Bone marrow (tissue), 2 donors: ENCODE measurements around the gene XAGE5.
"Not testable (repeated sequence)": the region's sequence is repeated elsewhere in the genome, so short reads cannot be mapped to it uniquely, and the experiment has no call there.

ENCODE experiments used
- DNase-seq, 2 donors: peaks; one replicate each; lab custom pipeline; 2025; lab: John Stamatoyannopoulos, UW

XAGE5 gene, protein sequence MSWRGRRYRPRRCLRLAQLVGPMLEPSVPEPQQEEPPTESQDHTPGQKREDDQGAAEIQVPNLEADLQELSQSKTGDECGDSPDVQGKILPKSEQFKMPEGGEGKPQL

DNA sequence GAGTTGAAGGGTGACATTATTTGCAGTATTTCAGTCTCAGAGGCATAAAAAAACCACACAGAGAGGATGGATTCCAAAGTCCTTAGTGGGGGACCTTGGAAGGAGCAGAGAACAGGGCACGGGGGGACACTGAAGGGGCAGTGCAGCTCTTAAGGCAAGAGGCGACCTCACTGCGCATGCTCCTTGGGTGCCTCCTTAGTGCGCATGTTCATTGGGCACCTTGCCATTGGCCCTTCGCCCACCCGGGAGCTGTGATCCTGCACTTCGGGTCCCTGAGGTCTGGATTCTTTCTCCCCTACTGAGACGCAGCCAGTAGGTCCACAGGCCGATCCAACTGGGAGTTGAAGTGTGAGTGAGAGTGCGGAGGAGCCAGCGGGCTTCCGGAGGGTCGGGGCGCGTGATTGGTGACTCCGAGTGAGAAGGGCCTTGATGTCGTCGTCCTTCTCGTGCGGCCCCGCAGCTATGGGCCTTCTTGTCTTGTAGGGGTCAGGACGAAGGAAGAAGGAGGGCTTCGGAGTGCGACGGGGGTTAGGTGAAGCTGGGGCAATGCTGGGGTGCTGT is at the start of gene XAGE5:
Gene XAGE5 (plus strand): TSS at position 223 of the 561 bp plus-strand sequence. CDS start 1,280 bp downstream, outside the sequence.
- DNase-seq, result no peak

DNA sequence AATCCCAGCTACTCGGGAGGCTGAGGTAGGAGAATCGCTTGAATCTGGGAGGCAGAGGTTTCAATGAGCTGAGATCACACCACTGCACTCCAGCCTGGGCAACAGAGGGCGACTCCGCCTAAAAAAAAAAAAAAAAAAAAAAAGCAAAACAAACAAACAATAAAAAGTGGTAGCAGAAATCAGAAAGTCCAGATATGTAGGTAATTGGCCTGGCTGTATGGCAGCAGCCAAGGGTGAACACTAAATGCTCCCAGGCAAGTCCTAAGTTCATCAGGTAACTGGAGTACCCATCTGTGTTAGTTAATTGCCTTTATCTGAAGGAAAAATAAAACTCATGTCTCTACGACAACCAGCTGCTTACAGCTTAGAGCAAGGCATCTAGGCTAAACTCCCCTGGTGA is 45.1 kb upstream of the XAGE5 start:
- not testable (repeated sequence) for DNase-seq

DNA sequence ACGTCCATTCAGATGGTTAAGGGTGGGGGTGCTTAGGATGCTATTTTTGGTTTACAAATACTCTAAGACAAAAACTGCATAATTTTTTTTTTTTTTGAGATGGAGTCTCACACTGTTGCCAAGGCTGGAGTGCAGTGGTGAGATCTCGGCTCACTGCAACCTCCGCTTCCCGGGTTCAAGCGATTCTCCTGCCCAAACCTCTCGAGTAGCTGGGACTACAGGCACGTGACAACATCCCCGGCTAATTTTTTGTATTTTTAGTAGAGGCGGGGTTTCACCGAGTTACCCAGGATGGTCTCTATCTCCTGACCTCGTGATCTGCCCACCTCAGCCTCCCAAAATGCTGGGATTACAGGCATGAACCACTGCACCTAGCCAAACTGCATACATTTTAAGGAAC is 37.6 kb upstream of the XAGE5 start:
- DNase-seq, result not testable (repeated sequence)

DNA sequence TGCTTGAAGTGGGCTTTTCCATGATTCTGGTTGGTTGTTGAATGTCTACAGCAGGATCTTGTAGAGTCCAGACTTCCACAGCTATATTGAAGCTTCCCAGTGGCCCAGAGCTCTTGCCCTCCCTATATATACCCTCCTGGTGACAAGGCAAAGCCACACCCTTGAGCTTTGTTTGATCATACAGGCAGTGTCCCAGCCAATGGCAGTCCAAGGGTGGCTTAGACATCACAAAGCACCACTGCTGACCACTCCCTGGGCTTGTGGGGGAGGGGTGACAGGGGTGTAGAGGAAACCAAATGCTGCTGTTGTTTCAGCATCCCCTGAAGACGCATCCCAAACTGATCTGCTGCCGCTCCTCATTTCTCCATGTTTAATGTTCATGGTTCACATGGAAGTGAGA is 13.8 kb upstream of the XAGE5 start, which contains the start of gene SPANXN5:
Gene SPANXN5 (minus strand): TSS at position 101 of the 400 bp plus-strand sequence. CDS start 79 bp downstream, at position 22.
- DNase-seq, result not testable (repeated sequence)

DNA sequence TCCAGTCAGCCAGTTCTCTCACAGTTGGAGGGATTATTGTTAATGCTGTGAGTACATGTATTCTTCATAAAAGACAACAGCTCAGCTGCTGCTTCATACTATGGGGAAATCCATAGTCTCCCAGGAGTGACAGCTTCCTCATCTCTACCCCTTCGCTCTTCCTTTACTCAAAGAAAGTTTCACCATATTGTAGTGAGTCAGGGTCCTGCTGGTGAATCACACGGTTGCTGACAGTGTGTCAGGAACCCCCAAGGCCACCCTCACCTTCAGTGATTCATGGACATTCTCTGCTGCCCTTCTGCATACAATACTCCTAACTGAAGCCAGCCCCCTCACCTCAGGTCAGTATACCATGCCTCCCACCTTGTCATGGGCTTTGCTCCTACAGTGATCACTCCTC is 6.2 kb upstream of the XAGE5 start:
- DNase-seq, result not testable (repeated sequence)

DNA sequence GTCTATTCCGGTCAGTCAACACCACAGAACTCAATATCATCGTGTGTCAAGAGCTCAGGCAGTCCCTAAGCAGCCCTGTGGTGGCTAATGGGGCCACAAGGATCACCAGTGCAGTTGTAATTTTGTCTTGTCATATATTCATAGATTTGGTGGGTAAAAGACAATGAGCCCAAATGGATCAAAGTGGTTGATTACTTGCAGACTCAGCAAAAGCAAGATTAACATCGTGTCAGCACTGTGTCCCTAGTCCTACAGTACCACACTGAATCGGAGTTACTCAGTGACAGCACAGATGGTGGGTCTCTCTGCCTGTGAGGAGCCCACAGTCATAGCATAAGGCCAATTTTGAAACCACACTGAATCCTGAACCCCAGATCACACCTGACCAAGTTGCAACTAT is 8.7 kb downstream of the XAGE5 start:
- no peak for DNase-seq

DNA sequence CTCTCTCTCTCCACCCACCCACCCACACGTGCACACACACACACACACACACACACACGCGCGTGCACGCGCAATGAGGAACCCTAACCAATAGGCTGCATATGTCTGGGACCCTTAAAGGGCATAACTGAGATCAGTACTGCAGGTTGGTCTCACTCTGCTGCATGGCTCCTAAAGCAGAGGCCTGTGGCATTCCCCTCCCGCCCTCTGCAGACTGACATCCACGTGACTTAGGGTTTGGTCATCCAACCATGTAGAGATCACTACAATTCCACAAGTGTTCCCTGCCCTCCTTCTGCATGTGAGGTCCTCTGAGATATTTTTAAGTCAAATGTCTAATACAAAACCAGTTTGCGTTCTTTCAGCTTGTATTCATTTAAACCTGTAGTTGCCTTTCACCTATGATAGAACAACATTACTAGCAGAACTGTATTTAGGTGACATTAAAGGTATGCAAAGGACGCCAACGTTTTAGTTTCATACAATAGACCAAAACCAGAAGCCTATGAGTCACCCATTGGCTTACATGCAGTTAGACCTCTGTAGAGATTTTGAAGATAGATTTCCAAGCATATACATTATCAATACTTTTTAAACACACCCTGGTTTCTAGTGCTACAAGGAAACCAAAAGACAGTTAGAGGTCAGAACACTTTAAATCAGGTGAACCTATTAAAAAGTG is 10.1 kb downstream of the XAGE5 start:
- no peak for DNase-seq

DNA sequence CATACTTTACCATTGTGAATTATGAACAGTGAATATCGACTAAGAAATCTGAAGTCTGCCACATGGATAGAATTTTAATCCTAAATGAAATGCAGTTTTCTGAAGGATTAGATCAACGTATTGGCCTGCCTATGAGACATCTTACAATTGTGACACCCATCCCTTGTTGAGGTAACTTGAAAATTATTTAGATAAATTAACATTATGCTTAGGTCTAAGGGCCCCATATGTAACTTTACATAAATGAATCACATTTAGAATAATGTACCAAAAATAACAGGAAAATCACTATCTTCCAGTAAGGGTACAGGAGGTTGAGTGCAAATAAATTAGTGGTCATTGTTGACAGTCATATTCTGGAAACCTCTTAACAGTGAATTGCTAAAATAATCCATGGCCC is 13.5 kb downstream of the XAGE5 start:
- DNase-seq, result no peak

DNA sequence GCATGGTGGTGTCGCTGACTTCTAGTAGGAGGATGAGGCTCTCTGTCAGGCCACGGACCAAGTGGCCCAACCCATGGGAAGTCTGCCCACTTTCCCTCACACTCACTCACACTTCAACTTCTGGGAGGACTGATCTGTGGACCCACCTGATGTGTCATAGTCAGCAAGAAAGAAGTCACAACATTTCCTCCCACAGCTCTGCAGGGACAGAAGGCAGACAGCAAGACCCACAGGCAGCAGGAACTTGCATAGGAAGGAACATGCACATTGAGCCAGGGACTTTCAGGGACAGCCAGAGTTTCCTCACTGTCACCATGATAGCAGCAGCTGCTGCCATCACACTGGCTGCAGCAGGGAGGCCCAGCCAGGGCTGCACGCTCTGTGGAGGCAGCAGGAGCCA is 19.5 kb downstream of the XAGE5 start:
- no peak for DNase-seq

DNA sequence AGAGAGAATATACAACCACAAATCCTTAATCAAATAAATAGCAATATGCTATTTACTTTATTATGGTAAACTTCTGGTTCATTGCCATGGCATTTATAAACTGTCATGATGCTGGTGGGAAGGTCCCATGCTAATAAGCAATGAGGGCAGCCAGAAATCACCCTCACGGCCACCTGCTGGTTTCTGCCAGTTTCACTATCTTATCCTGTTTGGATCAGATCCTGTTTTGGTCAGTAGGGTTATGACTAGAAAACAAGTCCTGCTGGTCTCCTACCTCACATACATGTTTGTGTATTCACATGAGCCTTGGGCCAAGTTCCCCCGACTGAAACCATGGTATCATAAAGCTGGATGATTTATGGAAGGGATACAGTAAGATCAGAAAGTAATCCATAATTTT is 28.1 kb downstream of the XAGE5 start:
- no peak for DNase-seq

DNA sequence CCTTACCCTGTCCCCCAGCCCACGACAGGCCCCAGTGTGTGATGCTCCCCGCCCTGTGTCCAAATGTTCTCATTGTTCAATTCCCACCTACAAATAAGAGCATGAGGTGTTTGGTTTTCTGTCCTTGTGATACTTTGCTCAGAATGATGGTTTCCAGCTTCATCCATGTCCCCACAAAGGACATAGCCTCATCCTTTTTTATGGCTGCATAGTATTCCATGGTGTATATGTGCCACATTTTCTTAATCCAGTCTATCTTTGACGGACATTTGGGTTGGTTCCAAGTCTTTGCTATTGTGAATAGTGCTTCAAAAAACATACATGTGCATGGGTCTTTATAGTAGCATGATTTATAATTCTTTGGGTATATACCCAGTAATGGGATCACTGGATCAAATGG is 32.5 kb downstream of the XAGE5 start:
- DNase-seq, result not testable (repeated sequence)

DNA sequence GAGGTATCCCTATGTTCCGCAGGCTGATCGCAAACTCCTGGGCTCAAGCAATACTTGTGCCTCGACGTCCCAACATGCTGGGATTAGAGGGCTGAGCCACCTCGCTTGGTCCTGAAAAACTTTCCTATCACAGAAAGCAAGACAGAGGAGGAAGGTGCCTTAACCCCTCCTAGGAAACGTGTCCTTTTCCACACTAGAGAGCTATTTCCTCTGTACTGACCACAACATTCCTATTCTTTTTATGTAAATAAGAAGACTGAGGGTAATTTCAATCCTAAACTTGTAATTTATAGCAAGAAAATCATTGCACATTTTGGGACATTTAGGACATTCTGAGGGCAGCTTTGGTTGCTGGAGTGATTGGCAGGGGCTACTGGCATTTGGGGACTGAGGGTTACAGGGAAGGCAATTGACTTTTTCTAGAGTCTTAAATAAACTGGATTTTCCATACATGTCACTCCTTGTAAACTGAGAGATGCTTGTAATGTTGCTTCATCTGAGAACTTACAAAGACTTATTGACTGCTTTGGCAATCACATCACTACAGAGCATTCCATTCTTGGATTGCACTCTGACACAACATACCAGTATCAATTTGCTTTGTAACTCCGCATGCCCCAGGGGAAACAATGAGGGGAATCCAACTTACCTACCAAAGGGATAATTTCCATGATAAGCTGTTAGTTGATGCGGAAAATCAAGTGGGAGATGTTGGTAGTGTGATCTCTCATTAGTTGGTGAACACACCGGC is 41.2 kb downstream of the XAGE5 start:
- no peak for DNase-seq

DNA sequence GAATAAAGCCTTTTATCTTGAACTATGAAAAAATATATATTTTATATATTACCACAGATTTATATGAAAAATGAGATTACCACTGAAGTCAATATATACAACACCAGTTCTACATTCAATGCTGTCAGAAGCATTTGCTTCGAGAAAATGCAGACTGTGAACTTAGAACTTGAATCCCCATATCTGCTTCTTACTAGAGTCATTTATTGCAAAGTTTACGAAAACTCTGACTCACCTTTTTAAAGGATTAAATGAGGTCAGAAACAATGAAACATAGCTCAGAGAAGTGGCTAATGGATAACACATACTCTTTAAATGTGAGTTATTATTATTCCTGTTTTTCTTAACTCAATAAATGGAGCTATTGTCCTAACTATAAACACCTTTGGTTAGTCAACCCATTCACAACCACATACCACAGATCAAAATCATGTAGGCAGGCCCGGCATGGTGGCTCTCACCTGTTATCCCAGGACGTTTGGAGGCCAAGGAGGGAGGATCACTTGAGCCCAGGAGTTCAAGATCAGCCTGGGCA is 46.0 kb downstream of the XAGE5 start:
- not testable (repeated sequence) for DNase-seq

DNA sequence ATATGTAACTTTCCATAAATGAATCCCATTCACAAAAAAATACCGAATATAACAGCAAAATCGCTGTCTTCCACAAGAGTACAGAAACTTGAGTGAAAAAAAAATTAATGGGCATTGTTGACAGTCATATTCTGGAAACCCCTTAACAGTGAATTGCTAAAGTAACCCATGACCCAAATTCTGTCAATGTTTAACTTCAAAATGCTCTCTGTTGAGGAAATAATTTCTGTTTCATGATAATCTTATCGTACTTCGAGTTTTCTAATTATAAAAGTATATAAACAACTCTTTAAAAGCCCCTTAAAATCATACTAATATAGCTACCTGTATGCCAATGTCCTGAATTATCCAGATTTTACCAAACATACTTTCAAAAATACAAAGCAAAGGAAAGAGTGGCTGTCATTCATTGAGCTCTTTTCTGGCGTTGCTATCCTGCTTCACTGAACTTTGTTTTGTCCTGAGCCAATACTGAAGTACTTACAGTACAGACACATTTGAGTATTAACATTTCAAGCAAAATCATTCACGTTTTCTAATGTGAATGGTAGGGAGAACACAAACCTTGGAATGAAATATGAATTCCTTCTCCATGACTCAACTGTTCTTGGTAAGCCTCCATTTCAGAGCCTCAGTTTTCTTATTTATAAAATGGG is 54.4 kb downstream of the XAGE5 start:
- DNase-seq, result no peak
